Measurements from ENCODE around the gene MIDN. TPM values are rescaled to one million over a fixed set of nuclear protein-coding genes. Genes with fewer than 3 reads are reported as not detected.
"Not testable (repeated sequence)": the region's sequence is repeated elsewhere in the genome, so short reads cannot be mapped to it uniquely, and the experiment has no call there.

MIDN gene
- 13.6 and 18.8 TPM in 2 replicates for total RNA-seq
- polyA plus RNA-seq: 12.0 and 18.0 TPM in 2 replicates
- polyA plus RNA-seq (2012): 30.3 and 40.2 TPM in 2 replicates
- 27.6 and 36.6 TPM in 2 replicates for polyA minus RNA-seq (ENCODE audit: low replicate concordance)

DNA sequence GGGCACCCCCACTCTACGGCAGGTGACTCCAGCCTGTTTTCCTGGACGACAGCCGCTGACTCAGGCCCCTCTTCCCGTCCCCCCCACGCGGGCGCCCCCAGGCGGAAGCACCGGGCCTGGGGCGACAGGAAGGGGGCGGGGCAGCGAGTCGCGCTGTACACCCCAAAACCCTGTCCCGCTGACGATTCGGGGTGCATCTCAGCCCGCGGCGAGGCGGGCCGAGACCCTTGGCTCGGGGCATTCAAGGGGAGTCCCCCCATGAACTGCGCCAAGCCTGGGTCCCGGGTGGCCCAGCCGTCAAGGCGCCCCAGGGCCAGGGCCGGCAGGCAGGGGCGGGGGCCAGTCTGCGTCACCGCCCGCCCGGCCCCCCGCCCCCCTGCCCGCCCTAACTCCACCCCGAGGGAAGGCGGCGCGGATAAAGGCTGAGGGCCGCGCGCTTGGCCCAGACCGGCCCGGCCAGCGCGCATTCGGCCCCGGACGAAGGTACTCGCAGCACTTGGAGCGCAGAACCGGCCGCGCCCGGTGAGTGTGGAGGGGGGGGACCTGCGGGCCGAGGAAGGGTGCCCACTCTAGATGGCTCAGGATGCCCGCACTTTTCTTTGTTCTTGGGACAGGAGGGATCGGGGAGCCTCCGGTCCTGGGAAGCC, at the start of gene MIDN:
Gene MIDN, plus strand, starts transcription at position 445 of the 647 bp plus-strand sequence. CDS start 1,714 bp downstream, outside the sequence.
- peak within 1 kb of the TSS; percentile 98 for H3K27ac ChIP-seq (ENCODE audit: insufficient read depth, low read length)
- TF ChIP-seq, protein P1, sequence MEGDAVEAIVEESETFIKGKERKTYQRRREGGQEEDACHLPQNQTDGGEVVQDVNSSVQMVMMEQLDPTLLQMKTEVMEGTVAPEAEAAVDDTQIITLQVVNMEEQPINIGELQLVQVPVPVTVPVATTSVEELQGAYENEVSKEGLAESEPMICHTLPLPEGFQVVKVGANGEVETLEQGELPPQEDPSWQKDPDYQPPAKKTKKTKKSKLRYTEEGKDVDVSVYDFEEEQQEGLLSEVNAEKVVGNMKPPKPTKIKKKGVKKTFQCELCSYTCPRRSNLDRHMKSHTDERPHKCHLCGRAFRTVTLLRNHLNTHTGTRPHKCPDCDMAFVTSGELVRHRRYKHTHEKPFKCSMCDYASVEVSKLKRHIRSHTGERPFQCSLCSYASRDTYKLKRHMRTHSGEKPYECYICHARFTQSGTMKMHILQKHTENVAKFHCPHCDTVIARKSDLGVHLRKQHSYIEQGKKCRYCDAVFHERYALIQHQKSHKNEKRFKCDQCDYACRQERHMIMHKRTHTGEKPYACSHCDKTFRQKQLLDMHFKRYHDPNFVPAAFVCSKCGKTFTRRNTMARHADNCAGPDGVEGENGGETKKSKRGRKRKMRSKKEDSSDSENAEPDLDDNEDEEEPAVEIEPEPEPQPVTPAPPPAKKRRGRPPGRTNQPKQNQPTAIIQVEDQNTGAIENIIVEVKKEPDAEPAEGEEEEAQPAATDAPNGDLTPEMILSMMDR (conservative IDR thresholded peaks at IDR 0.05 in 1 of 2, IDR thresholded peaks at IDR 0.05 in 1 of 2; ENCODE audit: low read depth in 1 of 2, low read length in 2 of 2): peak; percentile 15 to 22
- no peak for TF ChIP-seq EZH2 (IDR thresholded peaks at IDR 0.05; ENCODE audit: low read length, missing control alignments)
- peak; percentile 86 to 90 for DNase-seq (ENCODE audit: low read depth in 2 of 2)
- H3K9ac ChIP-seq (ENCODE audit: insufficient read depth, low read length): peak within 1 kb of the TSS; percentile 97
- no peaks in the 10 kb centered on the region for H4K20me1 ChIP-seq (ENCODE audit: control insufficient read depth, extremely low read depth, insufficient read depth, low read length)
- H3K27me3 ChIP-seq (ENCODE audit: control insufficient read depth, insufficient read depth, low read length): no peaks in the 10 kb centered on the region
- peak within 1 kb of the TSS; percentile 71 for H3K4me2 ChIP-seq (ENCODE audit: extremely low read depth, insufficient read depth, low read length)
- no peak within 1 kb of the TSS for H2AFZ ChIP-seq (ENCODE audit: low read length)
- no peaks in the 10 kb centered on the region for H3K9me3 ChIP-seq (ENCODE audit: control insufficient read depth, insufficient read depth, low read depth, low read length)
- peak within 1 kb of the TSS; percentile 60 to 75 (median 66) for H3K4me3 ChIP-seq (replicated peaks in 1 of 4; ENCODE audit: control extremely low read depth in 1 of 4, insufficient read depth in 1 of 4, low read depth in 3 of 4, low read length in 4 of 4)
- peaks cover 43% of the 10 kb centered on the region for H3K79me2 ChIP-seq (ENCODE audit: control insufficient read depth, insufficient read depth, low read length)
- H3K36me3 ChIP-seq (ENCODE audit: control insufficient read depth, insufficient read depth, low read length): peaks cover 18% of the 10 kb centered on the region
- peaks cover 21% of the 10 kb centered on the region for H3K4me1 ChIP-seq (ENCODE audit: control insufficient read depth, extremely low read depth, insufficient read depth, low read length)

DNA sequence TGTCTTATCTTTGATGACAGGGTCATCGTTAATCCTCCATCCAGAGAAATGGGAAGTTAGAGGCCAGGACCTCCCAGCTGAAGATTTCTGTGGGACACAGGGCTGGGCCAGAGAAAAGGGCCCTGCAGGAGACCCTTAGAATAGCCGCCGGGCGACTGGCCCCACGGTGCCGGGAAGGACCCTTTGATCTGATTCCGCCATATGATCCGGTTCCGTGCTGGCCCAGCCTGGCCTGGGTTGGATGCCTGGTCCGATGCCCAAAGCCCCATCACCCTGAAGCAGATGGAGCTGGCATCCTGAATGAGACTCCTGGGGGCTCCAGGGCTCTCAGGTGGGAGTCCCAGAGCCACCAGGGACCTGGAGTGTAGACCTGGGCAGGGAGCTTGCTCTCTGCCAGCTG, 48.9 kb upstream of the MIDN start:
- H3K27ac ChIP-seq (ENCODE audit: insufficient read depth, low read length): no peak overlapping the region
- no peaks in the 10 kb centered on the region for H3K9me3 ChIP-seq (ENCODE audit: control insufficient read depth, insufficient read depth, low read depth, low read length)
- DNase-seq (ENCODE audit: low read depth in 2 of 2): no peak
- H3K9ac ChIP-seq (ENCODE audit: insufficient read depth, low read length): no peak overlapping the region
- no peaks in the 10 kb centered on the region for H4K20me1 ChIP-seq (ENCODE audit: control insufficient read depth, extremely low read depth, insufficient read depth, low read length)
- no peaks in the 10 kb centered on the region for H3K79me2 ChIP-seq (ENCODE audit: control insufficient read depth, insufficient read depth, low read length)
- TF ChIP-seq, protein P1 (conservative IDR thresholded peaks at IDR 0.05 in 1 of 2, IDR thresholded peaks at IDR 0.05 in 1 of 2; ENCODE audit: low read depth in 1 of 2, low read length in 2 of 2): no peak
- no peak for TF ChIP-seq EZH2 (IDR thresholded peaks at IDR 0.05; ENCODE audit: low read length, missing control alignments)
- no peaks in the 10 kb centered on the region for H3K36me3 ChIP-seq (ENCODE audit: control insufficient read depth, insufficient read depth, low read length)
- H2AFZ ChIP-seq (ENCODE audit: low read length): no peak overlapping the region
- H3K4me3 ChIP-seq (replicated peaks in 1 of 4; ENCODE audit: control extremely low read depth in 1 of 4, insufficient read depth in 1 of 4, low read depth in 3 of 4, low read length in 4 of 4): no peak overlapping the region
- H3K4me2 ChIP-seq (ENCODE audit: extremely low read depth, insufficient read depth, low read length): no peak overlapping the region
- H3K27me3 ChIP-seq (ENCODE audit: control insufficient read depth, insufficient read depth, low read length): no peaks in the 10 kb centered on the region
- H3K4me1 ChIP-seq (ENCODE audit: control insufficient read depth, extremely low read depth, insufficient read depth, low read length): peaks cover 8% of the 10 kb centered on the region

DNA sequence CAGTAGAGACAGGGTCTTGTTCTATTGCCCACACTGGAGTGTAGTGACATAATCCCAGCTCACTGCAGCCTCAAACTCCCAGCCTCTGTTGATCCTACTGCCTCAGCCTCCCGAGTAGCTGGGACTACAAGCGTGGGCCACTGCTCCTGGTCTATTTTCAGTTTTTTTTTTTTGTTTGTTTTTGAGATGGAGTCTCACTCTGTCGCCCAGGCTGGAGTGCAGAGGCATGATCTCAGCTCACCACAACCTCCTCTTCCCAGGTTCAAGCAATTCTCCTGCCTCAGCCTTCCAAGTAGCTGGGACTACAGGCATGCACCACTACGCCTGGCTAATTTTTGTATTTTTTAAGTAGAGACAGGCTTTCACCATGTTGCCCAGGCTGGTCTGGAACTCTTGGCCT, 47.8 kb upstream of the MIDN start:
- not testable (repeated sequence) for H3K4me2 ChIP-seq (ENCODE audit: extremely low read depth, insufficient read depth, low read length); H2AFZ ChIP-seq (ENCODE audit: low read length)

More for the DNA sequence above, 47.8 kb upstream of the MIDN start:
- H3K9me3 ChIP-seq (ENCODE audit: control insufficient read depth, insufficient read depth, low read depth, low read length); H3K4me1 ChIP-seq (ENCODE audit: control insufficient read depth, extremely low read depth, insufficient read depth, low read length); H4K20me1 ChIP-seq (ENCODE audit: control insufficient read depth, extremely low read depth, insufficient read depth, low read length); H3K27ac ChIP-seq (ENCODE audit: insufficient read depth, low read length); H3K9ac ChIP-seq (ENCODE audit: insufficient read depth, low read length); H3K36me3 ChIP-seq (ENCODE audit: control insufficient read depth, insufficient read depth, low read length); H3K4me3 ChIP-seq (replicated peaks in 1 of 4; ENCODE audit: control extremely low read depth in 1 of 4, insufficient read depth in 1 of 4, low read depth in 3 of 4, low read length in 4 of 4); DNase-seq (ENCODE audit: low read depth in 2 of 2); H3K27me3 ChIP-seq (ENCODE audit: control insufficient read depth, insufficient read depth, low read length); H3K79me2 ChIP-seq (ENCODE audit: control insufficient read depth, insufficient read depth, low read length): not testable (repeated sequence)
